Mammary epithelial cell (primary cell): ENCODE results near the gene PKP3.

Experiments
- CTCF ChIP-seq, 2 donors: IDR thresholded peaks in 1 of 2; conservative IDR thresholded peaks in 1 of 2; 2 replicates each; pipeline ENCODE4 v1.5.1; 2011 to 2012; ENCODE audit warnings: inconsistent platforms in 2 of 2, low read length in 2 of 2, mild to moderate bottlenecking in 2 of 2, control low read depth in 1 of 2, low read depth in 1 of 2; ENCODE audit not compliant: insufficient read depth in 1 of 2; ENCODE audit errors: extremely low read depth in 1 of 2
- EZH2 ChIP-seq: IDR thresholded peaks from 2 replicates; pipeline ENCODE4 v1.6.1; 2012; ENCODE audit warnings: low read length, inconsistent platforms, borderline replicate concordance

GRCh38 chr11:429931-430456, 36.0 kb downstream of the PKP3 start:
- TF ChIP-seq CTCF (conservative IDR thresholded peaks at IDR 0.05 in 1 of 2, IDR thresholded peaks at IDR 0.05 in 1 of 2; ENCODE audit: extremely low read depth in 1 of 2, insufficient read depth in 1 of 2, low read depth in 1 of 2, low read length in 2 of 2), result no peak
- TF ChIP-seq EZH2, result no peak
